BJ (cell line): ENCODE measurements around the gene RAB34. TPM values are rescaled to one million over a fixed set of nuclear protein-coding genes. Genes with fewer than 3 reads are reported as not detected.
"Not testable (repeated sequence)": the region's sequence is repeated elsewhere in the genome, so short reads cannot be mapped to it uniquely, and the experiment has no call there.

Source experiments
- CTCF ChIA-PET: fragments of 350-600 bp; formaldehyde crosslinking; extraction: SDS; loops from one replicate; lab custom pipeline; 2021; ENCODE audit warnings: antibody characterized with exemption, inconsistent platforms; lab: Yijun Ruan, JAX
- POLR2A ChIA-PET: fragments of 300-600 bp; sonication (Branson Sonifier 250); formaldehyde crosslinking; extraction: SDS; loops from one replicate; lab custom pipeline; 2021; ENCODE audit warnings: antibody characterized with exemption; lab: Charles Lee
- DNase-seq: peaks from one replicate; pipeline ENCODE4 v3.0.0-alpha.2; 2011; ENCODE audit warnings: low read depth
- H3K27me3 ChIP-seq: 2 replicates; pipeline ENCODE4 v1.6.0; 2011; ENCODE audit warnings: low read length; ENCODE audit not compliant: control insufficient read depth, insufficient read depth
- H3K36me3 ChIP-seq: 2 replicates; pipeline ENCODE4 v1.5.1; 2011; ENCODE audit warnings: low read length; ENCODE audit not compliant: control insufficient read depth, insufficient read depth
- H3K4me3 ChIP-seq: 2 replicates; pipeline ENCODE4 v1.5.1; 2011; ENCODE audit warnings: low read depth, mild to moderate bottlenecking, control low read depth, low read length
- polyA plus RNA-seq: library from polyadenylated mRNA; depleted of rRNA; stranded (reverse); fragments of >200 nt; gene quantifications from 2 replicates; pipeline ENCODE4 v1.2.3, GENCODE V29; 2011
- TF ChIP-seq, protein P1 (sequence below): IDR thresholded peaks from 2 replicates; pipeline ENCODE4 v1.5.1; 2011; ENCODE audit warnings: low read depth, mild to moderate bottlenecking, control low read depth, inconsistent platforms, low read length, moderate library complexity; ENCODE audit not compliant: insufficient read depth

RAB34 gene
- polyA plus RNA-seq, 1 experiment: 473 TPM

DNA sequence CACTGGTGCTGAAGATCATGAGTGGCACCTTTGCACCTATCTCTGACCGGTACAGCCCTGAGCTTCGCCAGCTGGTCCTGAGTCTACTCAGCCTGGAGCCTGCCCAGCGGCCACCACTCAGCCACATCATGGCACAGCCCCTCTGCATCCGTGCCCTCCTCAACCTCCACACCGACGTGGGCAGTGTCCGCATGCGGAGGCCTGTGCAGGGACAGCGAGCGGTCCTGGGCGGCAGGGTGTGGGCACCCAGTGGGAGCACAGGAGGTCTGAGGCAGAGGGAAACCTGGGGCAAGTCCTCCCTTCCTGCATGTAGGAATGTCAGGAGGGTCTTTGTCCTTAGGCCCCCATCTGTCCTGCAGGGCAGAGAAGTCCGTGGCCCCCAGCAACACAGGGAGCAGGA, 19.6 kb upstream of the RAB34 start:
- TF ChIP-seq, protein P1, sequence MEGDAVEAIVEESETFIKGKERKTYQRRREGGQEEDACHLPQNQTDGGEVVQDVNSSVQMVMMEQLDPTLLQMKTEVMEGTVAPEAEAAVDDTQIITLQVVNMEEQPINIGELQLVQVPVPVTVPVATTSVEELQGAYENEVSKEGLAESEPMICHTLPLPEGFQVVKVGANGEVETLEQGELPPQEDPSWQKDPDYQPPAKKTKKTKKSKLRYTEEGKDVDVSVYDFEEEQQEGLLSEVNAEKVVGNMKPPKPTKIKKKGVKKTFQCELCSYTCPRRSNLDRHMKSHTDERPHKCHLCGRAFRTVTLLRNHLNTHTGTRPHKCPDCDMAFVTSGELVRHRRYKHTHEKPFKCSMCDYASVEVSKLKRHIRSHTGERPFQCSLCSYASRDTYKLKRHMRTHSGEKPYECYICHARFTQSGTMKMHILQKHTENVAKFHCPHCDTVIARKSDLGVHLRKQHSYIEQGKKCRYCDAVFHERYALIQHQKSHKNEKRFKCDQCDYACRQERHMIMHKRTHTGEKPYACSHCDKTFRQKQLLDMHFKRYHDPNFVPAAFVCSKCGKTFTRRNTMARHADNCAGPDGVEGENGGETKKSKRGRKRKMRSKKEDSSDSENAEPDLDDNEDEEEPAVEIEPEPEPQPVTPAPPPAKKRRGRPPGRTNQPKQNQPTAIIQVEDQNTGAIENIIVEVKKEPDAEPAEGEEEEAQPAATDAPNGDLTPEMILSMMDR: no peak
- DNase-seq: no peak
- CTCF ChIA-PET: no interaction called here
- POLR2A ChIA-PET: no interaction called here
- Histone ChIP-seq H3K36me3 (no peaks in the 10 kb centered on the region), H3K4me3 (no peak overlapping the region), H3K27me3 (no peaks in the 10 kb centered on the region)

DNA sequence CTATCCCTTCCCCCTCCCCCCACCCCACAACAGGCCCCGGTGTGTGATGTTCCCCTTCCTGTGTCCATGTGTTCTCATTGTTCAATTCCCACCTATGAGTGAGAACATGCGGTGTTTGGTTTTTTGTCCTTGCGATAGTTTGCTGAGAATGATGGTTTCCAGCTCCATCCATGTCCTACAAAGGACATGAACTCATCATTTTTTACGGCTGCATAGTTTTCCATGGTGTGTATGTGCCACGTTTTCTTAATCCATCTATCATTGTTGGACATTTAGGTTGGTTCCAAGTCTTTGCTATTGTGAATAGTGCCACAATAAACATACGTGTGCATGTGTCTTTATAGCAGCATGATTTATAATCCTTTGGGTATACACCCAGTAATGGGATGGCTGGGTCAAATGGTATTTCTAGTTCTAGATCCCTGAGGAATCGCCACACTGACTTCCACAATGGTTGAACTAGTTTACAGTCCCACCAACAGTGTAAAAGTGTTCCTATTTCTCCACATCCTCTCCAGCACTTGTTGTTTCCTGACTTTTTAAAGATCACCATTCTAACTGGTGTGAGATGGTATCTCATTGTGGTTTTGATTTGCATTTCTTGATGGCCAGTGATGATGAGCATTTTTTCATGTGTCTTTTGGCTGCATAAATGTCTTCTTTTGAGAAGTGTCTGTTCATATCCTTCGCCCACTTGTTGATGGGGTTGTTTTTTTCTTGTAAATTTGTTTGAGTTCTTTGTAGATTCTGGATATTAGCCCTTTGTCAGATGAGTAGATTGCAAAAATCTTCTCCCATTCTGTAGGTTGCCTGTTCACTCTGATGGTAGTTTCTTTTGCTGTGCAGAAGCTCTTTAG, 18.5 kb upstream of the RAB34 start:
- H3K36me3 ChIP-seq, DNase-seq, H3K4me3 ChIP-seq, POLR2A ChIA-PET, H3K27me3 ChIP-seq: not testable (repeated sequence)
- CTCF ChIA-PET: interaction anchor here (1.3 to 1.4 kb wide), 2 partner anchors 10 to 14 kb away, joined by 4 to 6 read pairs; partner anchors contain the start of gene TLCD1

DNA sequence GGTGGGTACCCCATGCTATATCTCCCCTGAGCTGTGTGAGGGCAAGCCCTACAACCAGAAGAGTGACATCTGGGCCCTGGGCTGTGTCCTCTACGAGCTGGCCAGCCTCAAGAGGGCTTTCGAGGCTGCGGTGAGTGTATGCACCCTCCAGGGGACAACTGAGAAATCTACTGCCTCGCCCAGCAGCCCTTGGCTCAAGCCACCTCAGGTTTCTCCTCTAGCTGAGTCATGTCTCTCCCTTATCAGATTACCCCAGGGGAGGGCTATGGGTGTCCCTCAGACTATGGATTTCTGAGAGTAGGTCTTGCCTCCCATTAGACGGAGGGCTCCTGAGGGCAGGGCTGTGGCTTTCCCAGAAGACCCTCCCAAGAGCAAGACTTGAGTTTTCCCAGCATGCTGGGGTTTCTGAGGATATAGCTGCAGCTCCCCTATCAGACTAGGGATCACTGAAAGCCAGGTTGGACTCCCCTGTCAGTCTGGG, 17.6 kb upstream of the RAB34 start:
- DNase-seq: no peak
- H3K4me3 ChIP-seq: no peak overlapping the region
- no peaks in the 10 kb centered on the region for H3K36me3 ChIP-seq
- POLR2A ChIA-PET: no interaction called here
- H3K27me3 ChIP-seq: no peaks in the 10 kb centered on the region
- TF ChIP-seq, protein P1: no peak
- CTCF ChIA-PET: interaction anchor here (1.3 to 1.4 kb wide), 2 partner anchors 9 to 15 kb away, joined by 4 to 6 read pairs; partner anchors contain the start of gene TLCD1

DNA sequence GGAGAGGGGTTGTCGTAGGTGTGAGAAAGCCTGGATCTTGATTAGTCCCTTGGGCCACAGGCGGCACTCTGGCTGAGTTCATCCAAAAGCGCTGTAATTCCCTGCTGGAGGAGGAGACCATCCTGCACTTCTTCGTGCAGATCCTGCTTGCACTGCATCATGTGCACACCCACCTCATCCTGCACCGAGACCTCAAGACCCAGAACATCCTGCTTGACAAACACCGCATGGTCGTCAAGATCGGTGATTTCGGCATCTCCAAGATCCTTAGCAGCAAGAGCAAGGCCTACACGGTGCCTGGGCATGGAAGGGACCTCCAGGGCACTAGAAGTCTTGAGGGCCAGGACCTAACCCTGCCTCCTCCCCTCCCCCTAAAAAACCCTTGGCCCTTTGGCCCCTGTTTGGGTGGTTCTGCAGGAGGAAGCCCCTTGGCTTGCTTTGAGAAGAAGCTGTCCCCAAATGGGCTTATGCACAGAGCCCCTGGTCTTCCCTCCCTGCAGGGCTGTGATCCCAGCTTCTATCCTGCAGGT, 17.1 kb upstream of the RAB34 start:
- Histone ChIP-seq H3K4me3 (no peak overlapping the region), H3K36me3 (no peaks in the 10 kb centered on the region), H3K27me3 (no peaks in the 10 kb centered on the region)
- TF ChIP-seq, protein P1: no peak
- POLR2A ChIA-PET: no interaction called here
- CTCF ChIA-PET: interaction anchor here (1.3 to 1.4 kb wide), 2 partner anchors 8 to 15 kb away, joined by 4 to 6 read pairs; partner anchors contain the start of gene TLCD1
- DNase-seq: no peak

DNA sequence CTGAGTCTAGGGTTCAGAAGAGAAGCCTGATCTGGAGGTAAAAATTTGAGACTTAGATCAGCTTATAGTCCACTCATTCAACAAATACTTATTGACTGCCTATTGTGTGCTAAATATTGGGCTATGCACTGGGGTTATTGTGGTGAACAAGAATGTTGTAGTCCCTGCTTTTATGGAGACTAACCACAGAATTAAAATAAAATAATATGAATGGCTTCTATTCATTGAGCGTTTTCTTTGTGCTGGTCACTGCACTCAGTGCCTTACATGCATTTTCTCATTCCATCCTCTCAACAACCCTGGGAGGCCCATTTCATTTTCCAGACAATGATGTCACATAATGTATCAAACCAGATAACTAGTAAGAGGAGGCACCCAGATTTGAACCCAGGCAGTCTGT, 15.7 kb upstream of the RAB34 start:
- TF ChIP-seq, protein P1: no peak
- no peak for DNase-seq
- CTCF ChIA-PET: interaction anchor here (1.7 to 10.9 kb wide), 3 partner anchors 15 to 220 kb away, joined by 4 to 416 read pairs (median 5); partner anchors contain the start of gene TRAF4
- POLR2A ChIA-PET: no interaction called here
- Histone ChIP-seq H3K36me3 (no peaks in the 10 kb centered on the region), H3K27me3 (no peaks in the 10 kb centered on the region), H3K4me3 (no peak overlapping the region)
